HG02870 (cell line): ENCODE data around the gene DLX4.

Experiments
- ATAC-seq: cut with Tn5 transposase; IDR thresholded peaks from one replicate; pipeline ENCODE4 v1.9.1; 2021; ENCODE audit warnings: mild to moderate bottlenecking, moderate library complexity; ENCODE audit not compliant: unreplicated experiment

Gene DLX4

GRCh38 chr17:49985310-49985990 lies 16.5 kb downstream of the DLX4 start:
- no peak for ATAC-seq

GRCh38 chr17:49986396-49987289 lies 17.7 kb downstream of the DLX4 start:
- no peak for ATAC-seq

GRCh38 chr17:49987290-49987585 lies 18.2 kb downstream of the DLX4 start:
- ATAC-seq, result no peak

DNA sequence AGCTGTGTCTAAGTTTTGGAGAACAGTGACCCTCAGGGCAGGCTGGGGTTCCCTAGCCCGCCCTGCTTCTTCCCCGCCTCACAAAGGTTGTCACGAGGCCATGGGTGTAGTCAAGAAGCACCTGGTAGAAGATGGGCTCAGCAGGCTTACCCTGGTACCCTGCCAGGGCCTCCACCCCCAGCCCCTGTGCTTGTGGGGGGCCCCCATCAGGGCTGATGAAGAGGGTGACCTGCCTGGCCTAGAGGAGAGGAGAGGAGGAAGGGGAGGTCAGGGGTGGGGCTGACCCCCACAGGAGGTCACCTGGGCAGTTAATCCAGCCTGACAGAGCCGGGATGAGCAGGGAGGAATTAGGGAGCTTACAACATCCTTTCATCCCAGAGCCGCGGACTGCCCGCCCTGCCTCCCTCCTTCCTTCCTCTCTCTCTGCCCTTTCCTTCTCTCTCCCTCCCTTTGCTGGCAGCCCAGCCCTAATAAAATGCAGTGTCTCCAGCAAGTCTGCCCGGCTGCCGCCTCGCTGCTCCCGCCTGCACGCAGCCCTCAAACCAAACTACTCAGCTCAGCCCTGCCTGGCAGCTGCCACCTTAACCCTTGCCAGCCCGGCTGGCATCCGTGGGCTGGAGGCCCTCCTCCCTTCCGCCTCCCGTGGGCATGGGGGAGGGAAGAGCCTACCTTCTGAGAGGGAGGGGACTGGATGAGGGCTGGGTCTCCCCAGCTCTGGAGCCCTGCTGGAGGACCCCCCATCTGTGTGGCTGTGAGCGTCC lies 18.9 kb downstream of the DLX4 start:
- ATAC-seq, result no peak

DNA sequence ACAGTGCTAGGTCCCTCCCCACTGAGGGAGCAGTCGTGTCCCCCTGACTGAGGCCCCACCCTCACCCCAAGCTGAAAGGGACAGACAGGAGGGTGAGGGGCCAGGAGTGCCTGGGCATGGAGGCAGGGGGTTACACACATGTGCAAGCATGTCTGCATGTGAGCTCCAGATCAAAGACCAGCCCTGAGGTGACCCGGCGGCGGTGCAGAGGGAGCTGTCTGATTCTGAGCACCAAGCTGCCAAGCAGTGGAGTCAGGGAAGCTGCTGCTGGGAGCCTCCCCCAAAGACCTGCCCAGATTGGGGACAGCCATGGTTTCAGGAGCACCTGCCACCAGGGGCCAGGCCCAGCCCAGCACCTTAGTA lies 20.5 kb downstream of the DLX4 start:
- ATAC-seq, result no peak

DNA sequence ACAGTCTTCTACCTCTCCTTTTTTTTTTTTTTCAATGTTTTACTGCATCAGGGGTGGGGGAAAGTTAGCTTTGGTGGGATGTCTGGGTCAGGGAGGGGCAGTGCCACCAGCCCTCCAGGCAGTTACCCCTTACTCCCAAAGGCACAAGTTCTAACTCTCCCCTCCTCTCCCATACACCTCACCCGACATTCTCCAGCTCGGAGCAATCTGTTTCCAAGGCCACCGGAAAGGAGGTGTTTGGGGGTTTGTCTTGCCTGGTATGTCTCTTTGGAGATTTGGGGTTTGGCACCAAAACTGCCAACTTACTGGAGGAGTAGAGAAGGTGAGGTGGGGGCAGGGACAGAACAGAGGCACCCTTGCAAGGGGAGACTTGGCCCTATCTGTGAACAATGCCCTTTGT lies 21.3 kb downstream of the DLX4 start:
- no peak for ATAC-seq

GRCh38 chr17:49990921-49991320 lies 21.9 kb downstream of the DLX4 start:
- ATAC-seq, result no peak

GRCh38 chr17:49991409-49991808 lies 22.4 kb downstream of the DLX4 start:
- ATAC-seq, result no peak

- no peak for ATAC-seq
Measured at GRCh38 chr17:49992191-49992932, 23.4 kb downstream of the DLX4 start.

DNA sequence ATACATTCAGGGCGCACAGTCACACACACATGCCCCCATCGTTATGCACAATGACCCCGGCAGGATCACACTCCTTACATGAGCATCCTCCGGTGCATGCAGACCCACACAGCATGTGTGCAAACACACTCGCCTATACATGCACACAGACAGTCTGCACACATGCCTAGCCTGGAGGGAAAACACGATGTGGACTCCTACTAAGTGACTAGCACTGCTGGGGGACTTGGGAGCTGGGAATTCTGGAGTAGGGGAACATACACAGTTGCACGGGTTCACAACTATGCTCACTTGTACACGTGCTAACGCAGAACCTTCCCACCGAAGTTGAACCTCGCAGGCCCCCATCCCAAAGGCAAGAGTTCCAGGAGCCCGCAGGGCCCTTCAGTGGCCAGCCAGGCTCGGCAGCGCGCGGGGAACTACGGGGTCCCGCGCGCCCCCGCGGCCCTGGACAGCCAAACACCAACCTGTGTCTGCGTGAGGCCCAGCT lies 24.0 kb downstream of the DLX4 start:
- ATAC-seq, result no peak

DNA sequence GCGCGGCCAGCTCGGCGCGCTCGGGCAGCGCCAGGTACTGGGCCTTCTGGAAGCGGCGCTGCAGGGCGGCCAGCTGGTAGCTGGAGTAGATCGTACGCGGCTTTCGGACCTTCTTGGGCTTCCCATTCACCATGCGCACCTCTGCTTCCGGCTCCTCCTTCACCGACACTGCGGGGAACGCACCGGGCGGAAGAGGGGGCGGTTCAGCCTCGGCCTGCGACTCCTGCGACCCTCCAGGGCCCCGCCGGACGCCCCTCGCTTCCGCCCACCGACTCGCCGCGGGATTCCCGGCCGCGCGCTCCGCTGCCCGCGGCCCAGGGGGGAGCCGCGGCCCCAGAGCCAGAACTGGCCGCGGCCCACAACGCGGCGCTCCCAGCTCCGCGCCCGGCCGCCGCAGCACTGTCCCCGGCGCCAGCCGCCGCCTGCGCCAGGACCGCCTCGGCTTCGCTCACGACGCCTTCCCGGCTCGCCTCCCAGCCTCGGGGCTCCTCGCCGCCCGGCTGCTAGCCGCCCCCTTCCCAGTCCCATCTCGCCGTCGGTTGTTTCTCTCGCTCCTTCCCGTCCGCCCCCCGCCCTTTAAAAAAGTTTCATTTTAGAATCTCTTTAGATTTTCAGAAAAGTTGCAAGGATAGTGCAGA lies 24.6 kb downstream of the DLX4 start:
- ATAC-seq, result no peak

DNA sequence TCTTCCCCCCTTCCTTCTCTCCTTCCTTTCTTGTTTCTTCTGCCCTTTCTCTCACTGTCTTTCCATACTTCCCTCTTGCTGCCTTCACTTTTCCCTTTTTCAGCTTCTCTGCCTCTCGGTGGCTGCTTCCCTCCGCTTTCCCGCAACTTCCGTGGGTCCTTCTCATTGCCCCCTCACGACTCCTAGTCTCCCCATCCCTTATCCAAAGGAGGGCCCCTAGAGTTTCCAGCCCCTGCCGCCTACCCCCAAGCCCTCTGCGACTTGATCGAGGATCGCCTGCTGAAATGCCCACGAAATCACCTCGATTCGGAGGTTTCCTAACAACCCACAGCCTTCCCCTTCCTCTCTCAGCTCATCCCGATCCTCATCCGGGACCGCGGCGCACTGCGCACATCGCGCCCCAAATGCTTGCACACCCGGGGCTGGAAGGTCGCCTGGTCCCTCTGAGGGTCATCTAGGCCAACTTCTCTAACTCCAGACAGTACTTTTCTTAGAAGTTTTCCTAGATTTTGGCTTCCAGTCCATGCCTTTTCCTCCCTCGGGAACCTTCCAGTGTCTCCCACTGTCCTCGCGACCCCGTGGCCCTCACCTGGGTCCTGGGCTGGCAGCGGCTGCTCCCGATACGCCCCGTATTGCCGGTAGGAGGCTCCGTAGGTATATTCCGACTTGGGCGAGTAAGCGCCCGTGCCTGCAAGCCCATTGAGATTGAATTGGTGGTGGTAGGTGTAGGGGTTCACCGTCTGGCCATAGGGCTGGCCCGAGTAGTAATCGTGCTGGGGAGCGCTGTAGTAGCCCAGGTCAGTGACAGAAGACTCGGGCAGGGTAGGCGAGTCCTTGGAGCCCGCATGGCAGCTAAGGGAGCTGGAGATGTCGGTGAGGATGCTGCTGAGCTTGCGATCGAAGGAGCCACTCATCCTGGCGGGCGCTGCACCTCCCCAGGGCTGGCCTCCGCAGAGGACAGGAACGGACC lies 25.4 kb downstream of the DLX4 start:
- ATAC-seq, result no peak

GRCh38 chr17:49995055-49995738 lies 26.2 kb downstream of the DLX4 start, which contains the start of gene DLX3:
TSS of gene DLX3 (minus strand) at chr17:49995224. CDS start at chr17:49994998, 226 bp downstream.
- ATAC-seq, result no peak

- no peak for ATAC-seq
Measured at GRCh38 chr17:49996121-49996494, 27.1 kb downstream of the DLX4 start.

GRCh38 chr17:49996495-49997300 lies 27.7 kb downstream of the DLX4 start:
- no peak for ATAC-seq

DNA sequence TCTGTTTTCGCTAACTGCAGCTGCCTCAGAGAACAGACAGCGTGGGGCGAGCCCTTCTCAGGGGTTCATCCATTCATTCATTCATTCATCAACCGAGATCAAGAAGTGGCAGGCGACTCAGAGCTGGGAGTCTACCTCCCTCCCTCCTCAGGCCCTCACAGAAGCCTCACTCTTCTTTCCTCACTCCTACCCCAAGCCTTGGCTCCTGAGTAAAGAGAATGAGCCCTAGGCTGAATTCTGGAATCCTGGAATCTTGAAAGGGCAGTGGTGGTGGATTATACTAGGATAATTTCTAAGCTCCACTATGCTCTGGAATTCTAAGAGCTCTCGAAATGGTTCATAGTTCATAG lies 28.3 kb downstream of the DLX4 start:
- ATAC-seq, result no peak

DNA sequence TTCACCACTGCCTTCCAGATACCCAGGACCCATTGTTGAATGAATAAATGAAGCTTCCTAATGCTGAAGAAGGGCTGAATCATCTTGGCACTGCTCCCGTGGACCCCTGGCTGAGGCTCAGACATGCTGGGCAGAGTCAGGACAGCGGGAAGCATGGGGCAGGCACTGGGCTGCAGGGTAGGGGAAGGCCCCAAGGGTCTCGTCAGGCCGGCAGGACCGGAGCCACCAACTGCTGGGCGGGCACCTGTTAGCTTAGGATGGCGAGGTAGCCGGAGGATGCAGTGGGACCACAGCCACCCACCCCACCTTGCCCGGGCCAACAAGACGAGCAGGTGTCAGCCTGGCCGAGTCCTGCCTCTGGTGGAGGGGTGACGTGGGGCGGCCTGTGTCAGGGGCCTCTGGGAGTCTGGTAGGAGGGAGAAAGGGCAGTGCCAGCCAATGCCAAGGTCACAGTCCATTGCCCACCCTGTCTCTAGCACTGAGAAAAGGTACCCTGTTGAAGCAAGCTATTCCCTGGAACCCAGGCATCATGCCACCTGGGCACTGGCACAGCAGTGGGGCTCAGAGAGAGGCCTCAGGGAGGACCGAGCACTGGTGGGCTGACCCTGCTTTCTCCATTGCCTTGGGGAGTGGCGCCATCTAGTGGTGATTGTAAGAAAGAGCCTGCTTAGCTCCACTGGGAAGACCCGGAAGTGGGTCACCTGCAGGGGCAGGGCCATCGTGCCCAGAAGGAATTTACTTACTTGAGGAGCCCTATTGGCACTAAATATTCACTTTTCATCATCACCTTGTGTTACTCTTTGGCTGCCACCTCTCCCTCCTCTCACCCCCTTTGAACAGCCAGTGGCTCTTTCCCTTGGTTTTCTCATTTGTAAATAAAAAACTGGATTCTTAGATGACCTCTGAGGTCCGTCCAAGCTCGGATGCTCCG lies 29.0 kb downstream of the DLX4 start:
- no peak for ATAC-seq
